CD4-positive, alpha-beta T cell treated with Interleukin-6 for 4 hours (primary cell): ENCODE results near the gene CCDC150.
A peak's percentile ranks its signal among the peaks of the same experiment; 100 is the strongest.
"Not testable (repeated sequence)": the region's sequence is repeated elsewhere in the genome, so short reads cannot be mapped to it uniquely, and the experiment has no call there.

Source experiments
- DNase-seq: peaks from one replicate; pipeline ENCODE4 v3.0.0-alpha.2; 2020; ENCODE audit warnings: mixed read lengths

Gene CCDC150

DNA sequence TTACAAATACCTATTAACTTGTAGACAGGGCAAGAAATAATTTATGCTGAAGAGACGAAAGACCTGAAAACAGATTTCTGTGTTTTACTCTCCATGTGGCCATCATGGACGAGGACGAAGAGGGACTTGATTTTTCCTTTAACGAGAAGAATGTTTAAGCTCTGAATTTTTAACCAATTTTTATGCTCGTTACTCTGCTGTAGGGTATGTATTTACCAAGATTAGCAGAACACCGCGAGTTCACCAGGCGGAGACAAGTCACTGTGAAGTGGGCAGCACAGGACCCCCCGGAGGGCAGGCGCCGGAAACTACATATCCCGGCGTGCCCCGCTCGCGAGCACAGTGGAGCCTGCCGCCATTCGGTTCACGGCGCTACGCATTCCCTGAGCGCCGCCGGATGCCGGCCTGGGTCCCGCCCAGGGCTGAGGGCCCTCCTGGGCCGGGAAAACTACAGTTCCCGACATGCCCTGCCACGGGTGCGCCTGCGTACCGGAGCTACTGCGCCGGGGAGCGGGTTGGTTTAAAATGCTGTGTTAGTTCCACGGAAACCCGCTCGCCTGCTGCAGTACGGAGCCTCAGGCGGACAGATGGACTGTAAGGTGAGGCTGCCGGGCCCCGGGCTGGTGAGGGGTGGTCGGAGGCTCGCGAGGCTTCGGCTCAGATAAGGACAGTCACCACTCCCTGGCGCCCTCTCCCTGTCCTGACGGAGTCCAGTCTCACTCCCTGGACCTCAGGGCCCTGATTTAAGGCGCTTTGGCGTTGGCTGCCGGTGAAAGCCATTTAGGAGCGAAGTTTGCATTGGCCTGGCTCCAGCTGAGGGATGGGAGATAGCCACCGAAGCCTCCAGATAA lies at the start of gene CCDC150:
CCDC150 (plus strand) TSS at position 536 of the 851 bp plus-strand sequence; CDS start at position 588, 52 bp downstream.
- DNase-seq, result peak; percentile 94

DNA sequence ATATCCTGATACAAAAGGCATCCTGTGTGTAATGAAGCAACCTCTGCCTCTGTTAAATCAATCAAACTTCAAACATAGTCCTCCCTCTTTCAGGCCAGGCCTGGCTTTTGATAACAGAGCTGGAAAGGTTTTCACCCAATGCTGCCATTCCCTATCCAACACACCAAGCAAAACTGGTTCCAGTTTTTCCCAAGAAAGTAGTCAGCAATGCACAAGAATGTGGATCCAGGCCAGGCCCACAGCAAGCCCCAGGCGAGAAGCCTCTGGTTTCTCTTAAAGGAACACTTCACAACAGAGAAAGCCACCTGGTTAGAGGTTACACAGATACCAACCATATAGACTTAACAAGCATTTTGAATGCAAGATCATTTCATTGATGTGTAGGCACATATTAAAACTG lies 49.2 kb upstream of the CCDC150 start:
- no peak for DNase-seq

DNA sequence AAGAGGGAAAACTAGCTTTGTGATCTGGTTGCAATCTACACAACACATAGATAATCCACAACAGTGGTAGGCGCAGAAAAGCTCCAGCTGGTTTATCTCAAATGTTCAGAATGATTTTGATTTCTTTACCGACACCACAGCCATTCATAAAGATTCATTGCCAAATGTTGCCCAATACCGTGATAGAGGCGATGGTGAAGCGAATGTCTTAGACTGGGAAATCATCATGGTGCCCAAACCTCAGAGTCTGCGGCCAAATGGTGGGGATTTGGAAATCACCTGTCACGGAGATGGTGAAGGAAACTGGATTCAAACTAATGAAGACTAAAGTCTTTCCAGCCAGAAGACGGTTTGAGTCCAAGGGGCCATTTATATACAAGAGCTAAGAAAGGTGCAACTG lies 48.5 kb upstream of the CCDC150 start:
- no peak for DNase-seq

DNA sequence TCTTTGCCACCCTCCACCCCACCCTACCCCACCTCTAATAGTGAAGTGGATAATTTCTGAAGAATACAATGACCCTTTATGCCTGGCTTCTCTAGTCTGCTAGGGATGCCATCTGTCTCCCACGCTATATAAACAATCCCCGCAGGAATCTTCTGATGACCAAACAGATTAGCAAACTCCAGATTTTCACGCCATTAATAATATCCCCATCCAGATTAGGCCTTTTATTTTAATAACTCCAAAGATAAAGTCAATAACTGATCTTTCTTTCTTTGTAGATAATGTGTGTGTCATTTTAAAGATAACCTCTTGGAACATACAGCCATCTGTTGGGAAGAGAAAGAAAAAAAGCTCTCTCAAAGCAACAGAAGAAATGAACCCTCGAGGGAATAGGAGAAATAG lies 47.9 kb upstream of the CCDC150 start:
- no peak for DNase-seq

DNA sequence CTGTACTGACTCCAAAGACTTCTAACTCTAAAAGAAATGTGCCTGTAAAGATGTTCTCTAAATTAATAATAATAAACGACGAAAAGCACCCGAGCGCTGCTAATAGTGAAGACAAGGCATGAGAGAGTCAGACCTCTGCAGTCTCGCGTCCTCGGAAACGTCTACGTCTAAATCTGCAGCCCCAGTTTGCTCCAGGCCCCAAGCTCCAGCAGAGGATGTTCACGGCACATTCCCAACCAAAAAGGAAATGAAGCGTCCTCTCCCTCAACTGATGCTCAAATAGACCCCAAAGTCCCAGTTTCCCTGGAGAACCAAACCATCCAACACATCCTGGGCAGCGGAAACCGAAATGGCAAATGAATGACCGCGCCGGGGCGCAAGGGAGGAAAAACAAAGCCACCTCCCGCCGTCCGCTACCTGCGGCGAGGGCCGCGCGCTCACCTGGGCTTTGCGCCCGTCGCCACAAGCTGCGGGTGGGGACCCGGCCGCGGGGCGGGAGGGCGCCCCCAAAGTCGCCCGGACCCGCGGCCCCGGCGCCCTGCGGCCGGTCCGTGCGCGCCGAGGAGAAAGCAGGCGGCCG lies 47.1 kb upstream of the CCDC150 start:
- DNase-seq, result no peak

DNA sequence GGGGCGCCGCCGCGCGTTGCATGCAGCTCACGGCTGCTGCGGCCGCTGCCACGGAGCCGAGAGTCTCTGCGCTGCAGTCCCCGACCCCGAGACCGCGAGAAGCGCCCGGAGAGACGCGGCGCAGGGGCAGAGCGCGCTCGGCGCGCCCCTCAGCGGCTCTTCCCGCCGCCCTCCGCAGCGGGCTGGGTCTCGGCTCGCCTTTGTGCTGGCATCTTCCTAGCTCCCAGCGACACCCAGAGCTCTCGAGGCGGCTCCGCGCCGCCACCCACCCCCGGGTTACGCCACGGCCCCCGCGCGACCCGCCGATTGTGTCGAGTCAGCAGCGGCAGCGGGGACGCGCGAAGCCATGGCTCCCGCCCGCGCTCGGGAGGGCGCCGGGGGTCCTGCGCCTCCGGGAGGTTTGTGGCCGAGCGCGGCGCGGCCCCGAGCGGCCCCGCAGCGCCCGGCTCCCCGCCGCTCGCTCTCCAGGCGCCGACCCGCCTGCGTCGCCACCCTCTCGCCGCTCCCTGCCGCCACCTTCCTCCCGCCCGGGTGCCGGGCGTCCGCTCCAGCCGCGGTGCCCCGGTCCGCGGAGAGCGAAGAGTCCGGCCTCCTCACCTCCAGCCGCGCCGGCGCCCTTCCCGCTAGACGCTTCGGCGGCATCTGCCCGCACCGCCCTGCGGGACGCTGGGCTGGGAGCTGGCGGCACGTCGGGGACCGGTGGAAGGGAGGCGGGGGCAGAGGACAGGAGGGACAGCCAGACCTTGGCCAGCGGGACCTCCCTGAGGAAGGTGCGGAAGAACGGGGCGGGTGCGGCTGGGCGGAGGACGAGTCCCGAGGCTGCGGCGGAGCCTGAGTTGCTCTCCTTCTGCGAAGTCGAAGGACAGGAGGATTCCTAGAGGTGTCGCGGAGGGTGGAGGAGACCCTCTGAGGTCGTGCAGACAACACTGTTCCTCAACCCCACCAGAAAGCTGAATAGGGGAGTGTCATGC lies 46.3 kb upstream of the CCDC150 start, which contains the start of gene HECW2:
HECW2 (minus strand) TSS at position 644 of the 971 bp plus-strand sequence.
- no peak for DNase-seq

DNA sequence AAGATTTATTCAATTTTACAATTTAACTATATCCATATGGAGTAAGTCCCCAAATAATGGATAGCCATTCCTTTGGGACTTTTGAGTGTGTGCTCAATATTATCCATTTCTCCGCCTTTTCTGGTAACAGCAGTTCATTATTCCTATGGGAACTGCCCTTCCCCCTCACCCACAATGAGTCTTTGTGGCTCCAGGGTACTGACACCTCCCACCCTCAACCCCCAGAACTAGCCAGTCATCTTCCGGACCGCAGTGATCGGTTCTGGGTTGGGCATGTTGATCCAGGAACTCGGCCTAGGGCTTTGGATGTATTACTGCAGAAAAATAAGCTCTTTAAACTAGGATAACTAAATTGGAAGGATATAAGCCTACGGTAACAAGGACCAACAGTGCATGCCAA lies 45.4 kb upstream of the CCDC150 start:
- no peak for DNase-seq

DNA sequence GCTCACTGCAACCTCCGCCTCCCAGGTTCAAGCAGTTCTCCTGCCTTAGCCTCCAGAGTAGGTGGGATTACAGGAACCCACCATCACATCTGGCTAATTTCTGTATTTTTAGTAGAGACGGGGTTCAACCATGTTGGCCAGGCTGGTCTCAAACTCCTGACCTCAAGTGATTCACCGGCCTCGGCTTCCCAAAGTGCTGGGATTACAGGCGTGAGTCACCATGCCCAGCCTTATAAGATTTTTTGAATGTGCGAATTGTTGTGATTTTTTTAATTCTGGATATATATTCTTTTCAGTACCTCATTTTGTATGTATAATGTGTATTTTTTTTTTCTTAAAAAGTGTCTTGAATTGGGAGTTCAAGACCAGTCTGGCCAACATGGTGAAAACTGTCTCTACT lies 42.0 kb upstream of the CCDC150 start:
- no peak for DNase-seq

DNA sequence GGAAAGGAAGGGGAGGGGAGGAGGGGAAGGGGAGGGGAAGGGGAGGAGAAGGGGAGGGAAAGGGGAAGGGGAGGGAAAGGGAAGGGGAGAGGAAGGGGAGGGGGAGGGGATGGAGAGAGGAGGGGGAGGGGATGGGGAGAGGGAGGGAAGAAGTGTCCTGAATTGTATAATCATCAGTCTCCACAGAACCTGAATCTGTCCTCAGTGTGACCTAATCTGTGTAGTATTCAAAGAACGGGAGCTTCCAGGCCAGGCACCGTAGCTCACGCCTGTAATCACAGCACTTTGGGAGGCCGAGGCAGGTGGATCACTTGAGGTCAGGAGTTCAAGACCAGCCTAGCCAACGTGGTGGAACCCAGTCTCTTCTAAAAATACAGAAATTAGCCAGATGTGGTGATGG lies 41.1 kb upstream of the CCDC150 start:
- no peak for DNase-seq

DNA sequence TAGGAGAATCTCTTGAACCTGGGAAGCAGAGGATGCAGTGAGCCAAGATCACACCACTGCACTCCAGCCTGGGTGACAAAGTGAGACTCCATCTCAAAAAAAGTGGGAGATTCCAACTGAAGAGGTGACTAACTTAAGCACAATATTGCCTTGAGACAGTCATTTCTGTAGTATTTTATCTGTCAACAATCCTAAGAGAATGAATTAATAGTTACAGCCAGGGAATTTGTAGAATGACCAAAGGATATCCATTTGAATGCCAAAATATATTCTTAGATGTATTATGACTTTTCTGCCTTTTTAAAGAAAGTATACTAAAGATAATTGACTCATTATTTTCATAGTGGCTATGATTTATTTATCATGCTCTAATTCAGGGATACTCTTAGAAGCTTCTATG lies 40.7 kb upstream of the CCDC150 start:
- no peak for DNase-seq

DNA sequence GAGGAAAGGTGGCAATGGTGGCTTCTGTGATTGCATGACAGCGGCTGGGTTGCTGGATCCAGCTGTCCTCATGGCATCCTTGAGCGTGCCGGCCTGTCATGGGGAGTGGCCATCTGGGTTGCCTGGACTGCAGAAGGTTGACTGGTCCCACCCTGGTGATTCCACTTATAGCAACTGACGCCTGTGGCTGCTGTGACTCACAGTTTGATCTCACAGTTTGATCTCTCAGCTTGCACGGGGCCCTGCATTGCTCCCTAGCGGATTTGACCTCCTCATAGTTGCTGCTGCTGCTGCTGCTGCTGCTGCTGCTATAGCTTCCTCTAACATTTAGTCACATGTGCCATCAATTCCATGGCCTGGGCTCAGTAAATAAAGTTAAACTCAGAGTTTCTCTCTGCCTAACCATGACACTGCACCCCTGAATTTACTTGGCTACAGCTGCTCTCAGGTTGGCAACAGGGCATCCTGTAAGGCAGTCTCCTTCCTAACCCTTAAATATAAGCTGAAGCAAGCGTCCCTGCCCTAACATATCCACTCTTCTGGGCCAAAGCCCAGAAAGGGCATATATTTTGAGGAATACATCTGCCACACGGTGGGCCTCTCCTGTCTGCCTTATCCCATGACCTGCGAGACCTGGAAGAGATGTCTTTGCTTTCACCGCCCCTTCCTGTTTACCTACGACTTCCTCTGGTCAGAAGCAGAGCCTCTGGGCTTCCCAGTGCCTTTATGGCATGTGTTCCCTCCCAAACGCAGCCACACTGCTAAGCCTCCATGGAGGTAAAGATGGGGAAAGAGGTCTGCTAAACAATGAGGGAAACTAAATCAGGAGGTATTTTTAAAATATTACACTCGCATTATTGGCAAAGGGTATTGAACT lies 37.8 kb upstream of the CCDC150 start:
- DNase-seq, result no peak

DNA sequence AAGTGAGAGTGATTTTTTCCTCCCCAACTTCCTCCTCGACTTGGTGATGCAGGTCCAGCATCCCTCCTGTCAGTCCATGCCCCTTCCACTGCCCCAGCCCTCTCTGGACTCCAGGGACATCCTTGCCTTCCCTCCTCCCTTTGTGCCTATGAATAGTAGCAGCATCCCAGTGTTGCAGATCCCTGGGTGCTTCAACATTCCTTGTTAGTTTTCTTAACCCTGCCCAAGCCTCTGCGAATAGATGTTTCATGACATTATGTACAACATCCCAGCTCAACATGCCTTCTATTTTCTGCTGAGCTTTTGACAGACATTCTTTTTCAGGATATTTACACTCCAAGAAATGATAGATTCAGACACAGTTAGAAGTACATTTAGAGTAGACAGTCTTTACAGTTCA lies 35.3 kb upstream of the CCDC150 start:
- DNase-seq, result no peak

DNA sequence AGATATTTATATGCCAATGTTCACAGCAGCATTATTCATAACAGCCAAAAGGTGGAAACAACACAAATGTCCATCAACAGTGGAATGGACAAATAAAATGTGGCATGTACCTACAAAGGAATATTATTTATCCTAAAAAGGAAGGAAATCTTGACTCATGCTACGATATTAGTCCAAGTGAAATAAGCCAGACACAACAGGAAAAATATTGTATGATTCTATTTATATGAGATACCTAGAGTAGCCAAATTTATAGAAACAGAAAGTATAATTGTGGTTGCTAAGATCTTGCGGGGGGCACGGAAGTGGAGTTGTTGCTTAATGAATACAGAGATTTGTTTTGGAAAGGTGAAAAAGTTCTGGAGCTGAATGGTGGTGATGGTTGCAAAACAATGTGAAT lies 33.0 kb upstream of the CCDC150 start:
- DNase-seq, result no peak

DNA sequence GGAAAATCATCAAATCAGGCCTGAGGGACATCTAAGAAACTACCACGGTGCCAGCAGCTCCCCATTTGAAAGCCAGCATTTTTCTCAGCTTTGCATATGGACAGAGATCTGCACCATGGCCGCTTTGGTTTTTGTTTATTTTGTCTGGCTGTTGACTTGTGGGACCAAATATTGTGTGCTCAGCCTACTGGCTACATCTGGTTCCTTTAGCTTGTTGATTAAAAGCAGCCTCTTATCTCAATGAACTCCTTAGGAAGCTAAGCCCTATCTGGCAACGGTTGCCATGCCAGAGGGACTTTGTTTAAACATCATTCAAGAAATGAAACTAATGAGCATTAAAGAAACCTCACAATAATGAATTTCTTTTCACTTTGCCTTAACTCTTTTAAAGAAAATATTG lies 32.4 kb upstream of the CCDC150 start:
- no peak for DNase-seq

DNA sequence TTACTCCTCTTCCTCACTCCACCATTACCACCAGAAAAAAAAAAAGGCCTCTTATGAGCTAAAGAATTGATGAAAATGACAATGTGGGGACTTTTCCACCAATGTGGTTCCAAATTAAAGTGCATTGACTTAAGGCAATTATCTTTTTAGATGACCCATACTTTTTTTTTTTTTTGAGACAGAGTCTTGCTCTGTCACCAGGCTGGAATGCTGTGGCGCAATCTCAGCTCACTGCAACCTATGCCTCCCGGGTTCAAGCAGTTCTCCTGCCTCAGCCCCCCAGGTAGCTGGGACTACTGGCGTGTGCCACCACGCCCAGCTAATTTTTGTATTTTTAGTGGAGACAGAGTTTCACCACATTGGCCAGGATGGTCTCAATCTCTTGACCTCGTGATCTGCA lies 31.6 kb upstream of the CCDC150 start:
- DNase-seq, result not testable (repeated sequence)

DNA sequence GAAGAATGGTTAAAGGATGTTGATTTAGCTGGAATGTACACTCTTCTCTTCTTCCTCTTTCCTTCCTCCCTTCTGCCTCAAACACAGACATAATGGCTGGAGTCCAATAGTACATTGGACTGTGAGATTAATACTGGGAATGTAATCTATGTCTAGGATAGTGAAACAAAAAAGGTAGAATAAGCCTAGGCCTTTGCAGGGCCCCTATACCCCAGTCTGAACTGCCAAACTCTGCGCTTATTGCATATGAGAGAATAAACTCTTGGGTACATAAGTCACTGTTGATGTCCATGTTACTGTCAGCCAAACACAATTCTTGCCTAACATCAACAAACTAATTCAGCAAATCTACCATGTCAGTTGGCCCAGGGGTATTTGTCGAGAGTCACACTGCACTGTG lies 29.7 kb upstream of the CCDC150 start:
- no peak for DNase-seq

DNA sequence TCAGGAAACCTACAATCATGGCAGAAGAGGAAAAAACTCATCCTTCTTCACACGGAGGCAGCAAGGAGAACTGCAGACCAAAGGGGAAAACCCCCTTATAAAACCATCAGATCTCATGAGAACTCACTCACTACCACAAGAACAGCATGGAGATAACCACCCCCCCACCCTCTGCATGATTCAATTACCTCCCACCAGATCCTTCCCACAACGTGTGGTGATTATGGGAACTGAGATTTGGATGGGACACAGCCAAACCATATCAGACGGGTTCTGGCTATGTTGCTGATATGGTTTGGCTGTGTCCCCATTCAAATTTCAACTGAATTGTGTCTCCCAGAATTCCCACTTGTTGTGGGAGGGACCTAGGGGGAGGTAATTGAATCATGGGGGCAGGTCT lies 28.7 kb upstream of the CCDC150 start:
- DNase-seq, result no peak

DNA sequence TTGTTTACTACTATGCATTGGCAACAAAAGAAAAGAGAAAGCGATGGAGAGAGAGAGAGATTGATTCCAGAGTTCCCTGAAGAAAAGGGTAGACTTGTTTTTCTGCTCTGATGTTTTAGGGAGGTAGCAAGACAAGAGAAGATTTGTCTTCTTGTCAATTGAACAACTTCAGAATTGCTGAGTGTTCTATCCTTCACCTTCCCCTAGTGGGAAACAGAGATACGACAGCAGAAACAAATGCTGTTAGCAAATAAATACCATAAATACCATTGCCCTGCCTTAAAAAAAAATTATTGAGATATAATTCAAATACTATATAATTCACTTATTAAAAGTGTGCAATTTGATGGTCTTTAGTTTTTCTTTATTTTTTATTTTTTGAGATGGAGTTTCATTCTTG lies 26.2 kb upstream of the CCDC150 start:
- no peak for DNase-seq

DNA sequence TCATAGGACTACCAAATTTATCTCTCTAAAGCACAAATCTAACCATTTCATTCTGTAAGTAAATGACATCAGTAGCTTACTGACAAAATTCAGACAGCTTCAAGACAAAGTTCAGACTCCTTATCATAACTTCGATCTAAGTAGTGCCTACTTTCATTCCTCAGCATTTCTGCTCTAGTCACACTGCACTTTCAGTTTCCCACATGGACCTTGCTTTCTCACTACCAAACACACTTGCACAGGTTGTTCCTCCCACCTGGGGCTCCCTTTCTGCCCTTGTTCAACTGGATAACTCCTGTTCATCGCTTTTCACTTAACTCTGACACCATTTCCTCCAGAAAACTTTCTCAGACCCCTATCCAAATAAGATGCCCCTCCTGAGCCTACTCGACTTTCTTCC lies 22.1 kb upstream of the CCDC150 start:
- DNase-seq, result no peak

DNA sequence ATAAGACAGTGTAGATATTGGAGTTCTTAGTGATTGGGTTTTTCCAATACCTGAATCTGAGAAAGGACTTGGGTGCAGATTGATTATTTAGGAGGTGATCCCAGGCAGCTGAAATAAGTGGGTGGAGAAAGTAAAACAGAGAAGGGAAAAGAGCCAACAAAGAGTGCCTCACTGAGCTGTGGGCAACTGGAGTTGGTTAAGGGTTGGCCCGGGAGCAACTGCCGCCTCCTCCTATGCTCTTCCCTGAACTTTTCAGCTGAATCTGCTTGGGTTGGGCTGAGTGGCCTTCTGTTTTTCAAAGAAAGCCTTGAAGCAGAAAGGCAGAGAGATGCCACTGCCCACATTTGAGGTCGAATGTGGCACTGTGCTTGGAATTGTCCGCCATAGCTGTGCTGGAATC lies 20.9 kb upstream of the CCDC150 start:
- no peak for DNase-seq

DNA sequence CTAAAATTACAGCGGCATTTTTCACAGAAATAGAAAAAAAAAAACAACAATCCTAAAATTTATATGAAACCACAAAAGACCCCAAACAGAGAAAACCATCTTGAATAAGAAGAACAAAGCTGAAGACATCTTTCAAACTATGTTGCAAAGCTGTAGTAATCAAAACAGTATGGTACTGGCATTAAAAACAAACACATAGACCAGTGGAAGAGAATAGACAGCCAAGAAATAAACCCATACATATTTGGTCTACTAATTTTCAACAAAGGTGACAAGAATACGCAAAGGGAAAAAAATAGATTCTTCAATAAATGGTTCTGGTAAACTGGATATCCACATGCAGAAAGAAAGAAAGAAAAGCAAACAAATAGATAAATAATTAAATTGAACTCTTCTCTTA lies 9.0 kb upstream of the CCDC150 start:
- DNase-seq, result no peak

DNA sequence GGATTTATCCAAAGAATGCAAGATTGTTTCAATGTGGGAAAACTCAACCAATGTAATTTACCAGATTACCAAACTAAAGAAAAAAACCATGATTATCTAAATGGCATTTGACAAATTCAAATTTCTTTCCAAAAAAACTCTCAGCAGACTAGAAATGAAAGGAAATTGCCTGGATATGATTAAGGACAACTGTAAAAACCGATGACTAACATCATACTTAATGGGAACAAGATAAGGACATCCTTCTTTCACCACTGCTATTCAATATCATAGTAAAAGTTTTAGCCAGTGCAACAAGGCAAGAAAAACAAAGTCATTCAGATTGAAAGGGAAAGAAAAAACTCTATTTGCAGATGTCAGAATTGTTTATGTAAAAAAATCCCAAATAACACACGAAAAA lies 4.4 kb upstream of the CCDC150 start:
- no peak for DNase-seq
